Gastrocnemius medialis (tissue), 4 donors: ENCODE results near the gene SH3TC1.

Experiments used
- CTCF ChIP-seq, 5 experiments: fragments of 450-650 bp in 3 of 5; fragments of 200-600 bp in 2 of 5; sonication (generic) in 2 of 5; IDR thresholded peaks in 4 of 5; conservative IDR thresholded peaks in 1 of 5; 1 replicate in 4 of 5; 2 replicates in 1 of 5; pipeline ENCODE4 v1.5.1; 2016 to 2019; ENCODE audit warnings: antibody characterized with exemption in 5 of 5, mild to moderate bottlenecking in 3 of 5, moderate library complexity in 3 of 5
- POLR2A ChIP-seq, 2 donors: fragments of 450-650 bp; IDR thresholded peaks; one replicate each; pipeline ENCODE4 v1.6.1; 2017; ENCODE audit warnings: antibody characterized with exemption in 2 of 2, mild to moderate bottlenecking in 2 of 2, moderate library complexity in 2 of 2

GRCh38 chr4:8236920-8237195 is 37.8 kb downstream of the SH3TC1 start:
- TF ChIP-seq POLR2A (IDR thresholded peaks at IDR 0.05) (no peak), CTCF (IDR thresholded peaks at IDR 0.05 in 4 of 5, conservative IDR thresholded peaks at IDR 0.05 in 1 of 5) (no peak)
